HG02678 (cell line): ENCODE results near the gene ESRRG.

Experiments used
- ATAC-seq: cut with Tn5 transposase; IDR thresholded peaks from one replicate; pipeline ENCODE4 v1.9.1; 2021; ENCODE audit warnings: mild to moderate bottlenecking, moderate library complexity; ENCODE audit not compliant: unreplicated experiment

Gene ESRRG

DNA sequence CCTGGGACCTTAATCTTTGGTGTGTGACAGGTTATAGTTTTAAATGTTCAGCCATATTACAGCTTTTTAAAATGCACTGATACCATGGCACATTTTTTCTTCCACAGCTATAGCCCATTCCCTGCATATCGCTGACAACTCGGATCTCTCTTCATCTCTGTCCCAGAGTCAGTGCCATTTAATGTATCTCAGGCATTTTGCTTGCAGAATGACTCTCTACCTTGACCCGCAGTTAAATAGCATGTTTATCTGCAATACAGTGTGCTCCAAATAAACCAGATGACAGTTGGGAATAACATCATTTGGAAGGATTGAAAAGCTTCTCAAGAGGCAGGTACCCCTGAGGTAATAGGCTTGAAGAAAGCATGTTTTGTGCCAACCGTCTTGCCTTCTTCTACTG lies 200.2 kb downstream of the ESRRG start:
- ATAC-seq: no peak

- no peak for ATAC-seq
Measured at GRCh38 chr1:216521477-216521876, 201.8 kb downstream of the ESRRG start.

GRCh38 chr1:216518844-216519627 lies 204.2 kb downstream of the ESRRG start:
- ATAC-seq: no peak

DNA sequence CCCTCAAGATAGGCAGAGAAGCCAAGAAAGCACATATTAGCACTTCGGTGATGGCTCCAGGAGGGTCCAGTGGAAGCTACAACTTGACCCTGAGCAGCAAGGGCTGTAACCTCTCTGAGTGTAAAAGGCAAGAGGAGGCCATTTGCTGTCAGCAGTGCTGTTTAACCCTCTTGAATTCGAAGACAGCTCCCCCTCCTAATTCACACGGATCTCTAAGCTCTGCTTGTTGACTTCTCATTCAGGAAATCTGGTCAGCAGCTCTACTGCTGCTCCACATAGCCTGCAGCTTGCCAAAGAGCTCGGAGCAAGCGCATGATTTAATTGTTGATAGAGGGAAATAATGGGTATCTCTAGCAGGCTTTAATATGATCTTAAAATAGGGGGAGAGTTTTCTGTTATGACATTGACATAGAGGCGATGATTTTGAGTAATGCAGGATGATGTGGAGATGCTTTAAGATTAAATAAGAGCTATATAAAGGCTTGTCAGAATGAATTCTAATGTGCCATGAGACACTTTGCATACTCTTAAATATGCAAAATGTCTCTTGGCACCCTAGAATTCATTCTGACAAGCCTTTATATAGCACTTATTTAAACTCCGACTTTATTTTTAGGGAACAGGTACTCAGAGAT lies 220.6 kb downstream of the ESRRG start:
- no peak for ATAC-seq

- no peak for ATAC-seq
Measured at GRCh38 chr1:216500273-216500967, 222.8 kb downstream of the ESRRG start.

- no peak for ATAC-seq
Measured at GRCh38 chr1:216499581-216500272, 223.5 kb downstream of the ESRRG start.

GRCh38 chr1:216498277-216498676 lies 225.0 kb downstream of the ESRRG start:
- ATAC-seq: no peak

GRCh38 chr1:216485042-216485441 lies 238.2 kb downstream of the ESRRG start:
- no peak for ATAC-seq

DNA sequence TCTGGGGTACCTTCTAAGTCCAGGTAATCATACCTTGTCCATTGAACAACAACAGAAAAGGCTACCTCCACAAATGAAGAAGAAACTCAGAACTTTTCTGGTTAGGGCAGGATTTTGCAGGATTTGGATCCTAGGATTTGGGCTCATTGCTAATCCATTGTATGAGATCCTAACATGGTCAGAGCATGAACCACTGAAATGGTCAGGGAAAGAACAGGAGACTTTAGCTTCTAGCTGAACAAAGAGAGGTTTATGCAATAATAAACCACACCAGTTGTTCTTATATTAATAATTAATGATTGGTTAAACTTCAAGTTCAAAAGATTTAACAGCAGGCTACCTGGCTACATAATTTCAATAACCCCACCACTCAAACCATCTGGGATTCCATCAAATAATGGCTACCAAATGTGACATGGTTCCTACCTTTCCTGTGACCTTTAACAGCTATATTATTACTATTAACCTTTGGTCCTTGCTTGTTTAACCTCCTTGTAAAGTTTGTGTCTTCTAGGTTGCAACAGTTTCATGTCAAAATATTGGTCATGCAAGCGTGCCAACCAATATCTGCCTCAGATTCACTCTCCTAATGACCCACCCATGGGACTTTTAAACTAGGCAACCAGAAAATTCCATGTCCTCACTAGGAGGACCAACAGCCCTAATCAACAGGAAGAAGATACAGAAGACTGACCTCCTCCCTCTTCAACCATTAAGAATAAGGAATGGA lies 239.4 kb downstream of the ESRRG start:
- ATAC-seq: no peak

- no peak for ATAC-seq
Measured at GRCh38 chr1:216482620-216483019, 240.6 kb downstream of the ESRRG start.

GRCh38 chr1:216478238-216478637 lies 245.0 kb downstream of the ESRRG start:
- no peak for ATAC-seq

DNA sequence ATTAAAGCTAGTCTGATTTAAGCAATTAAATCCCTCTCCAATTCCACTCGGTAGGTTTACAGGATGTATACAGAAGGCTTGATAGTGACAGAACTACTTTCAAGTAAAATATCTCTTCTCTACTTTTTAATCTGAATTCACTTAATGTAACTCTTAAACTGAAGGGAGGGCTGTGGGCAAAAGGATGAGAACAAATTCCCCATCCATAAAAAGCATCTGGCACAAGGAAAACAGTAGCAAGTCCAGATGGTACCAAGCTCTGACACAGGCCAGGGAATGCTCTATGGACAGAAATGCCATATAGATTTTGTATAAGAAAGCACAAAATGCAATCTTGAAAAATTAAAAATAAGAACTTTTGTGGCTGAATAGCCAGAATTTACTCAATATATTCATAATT lies 246.9 kb downstream of the ESRRG start:
- no peak for ATAC-seq

DNA sequence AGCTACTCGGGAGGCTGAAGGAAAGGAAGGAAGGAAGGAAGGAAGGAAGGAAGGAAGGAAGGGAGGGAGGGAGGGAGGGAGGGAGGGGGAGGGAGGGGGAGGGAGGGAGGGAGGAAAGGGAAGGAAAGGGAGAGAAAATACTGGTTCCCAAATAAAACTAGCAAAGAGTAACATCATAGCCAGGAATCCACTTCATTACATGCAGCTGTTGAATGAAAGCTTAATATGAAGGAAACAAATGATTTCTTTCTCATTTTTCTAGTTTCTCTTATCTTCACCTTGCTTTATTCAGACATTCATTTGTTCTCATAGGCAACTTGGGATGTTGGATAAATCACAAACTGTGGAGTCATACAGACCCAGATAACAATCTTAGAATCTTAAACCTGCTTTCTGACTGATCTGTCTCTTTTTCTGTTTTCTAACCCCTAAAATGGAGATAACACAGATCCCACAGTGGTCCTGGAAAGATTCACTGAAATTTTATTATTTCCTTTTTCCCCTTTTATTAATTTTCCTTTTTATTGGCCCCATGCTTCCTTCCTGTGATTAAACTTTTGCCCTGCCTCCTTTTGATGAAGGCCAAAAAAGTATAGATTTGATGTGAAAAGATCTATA lies 247.5 kb downstream of the ESRRG start:
- ATAC-seq: no peak

GRCh38 chr1:216466162-216466801 lies 256.9 kb downstream of the ESRRG start:
- no peak for ATAC-seq

DNA sequence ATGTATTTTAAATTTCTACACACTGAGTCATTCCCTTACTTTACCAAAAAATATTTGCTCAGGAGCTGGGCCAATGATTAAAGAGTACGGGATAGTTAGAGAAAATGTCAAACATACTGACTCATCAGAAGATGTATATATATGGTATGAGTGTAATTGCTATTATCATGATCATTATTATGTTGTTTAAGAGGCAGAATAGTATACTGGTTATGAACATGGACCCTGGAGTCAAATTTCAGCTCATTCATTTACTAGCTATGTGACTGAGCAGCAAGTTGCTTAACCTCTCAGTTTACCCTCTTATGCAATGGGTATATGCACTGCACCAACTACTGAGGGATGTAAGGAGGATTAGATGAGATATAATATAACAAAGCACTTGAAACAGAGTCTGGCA lies 258.7 kb downstream of the ESRRG start:
- ATAC-seq: no peak

DNA sequence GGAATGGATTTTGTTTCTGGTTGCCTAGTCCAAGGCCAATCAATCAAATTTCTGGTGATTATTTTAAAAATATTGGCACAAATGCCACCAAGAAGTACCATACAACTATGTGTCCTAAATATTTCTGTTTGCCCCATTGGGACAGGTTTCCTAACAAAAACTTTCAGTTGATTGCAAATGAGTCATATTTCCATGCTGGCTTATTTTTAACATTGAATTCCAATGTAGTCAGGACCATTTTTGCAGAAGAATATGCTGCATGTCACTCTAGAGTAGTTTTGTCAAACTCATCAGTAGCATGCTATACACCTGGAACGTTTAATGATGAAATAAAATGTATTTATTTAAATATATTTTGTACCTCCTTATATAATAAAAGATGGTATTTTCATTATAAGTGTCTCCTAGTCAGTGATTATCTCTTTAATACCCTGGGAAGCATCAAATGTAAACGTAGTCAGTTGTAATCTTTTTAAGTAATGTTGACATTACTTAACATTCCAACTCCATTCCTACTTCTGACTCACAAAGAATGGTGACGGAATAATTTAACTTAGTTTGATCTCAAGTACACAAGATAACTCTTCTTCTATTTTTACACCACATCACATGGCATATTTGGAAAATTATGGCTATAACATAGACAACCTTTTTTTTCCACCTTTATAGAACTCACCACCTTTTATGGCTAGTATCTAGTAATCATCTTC lies 261.0 kb downstream of the ESRRG start:
- ATAC-seq: no peak

GRCh38 chr1:216461466-216461865 lies 261.8 kb downstream of the ESRRG start:
- no peak for ATAC-seq

GRCh38 chr1:216459651-216460207 lies 263.5 kb downstream of the ESRRG start:
- no peak for ATAC-seq

DNA sequence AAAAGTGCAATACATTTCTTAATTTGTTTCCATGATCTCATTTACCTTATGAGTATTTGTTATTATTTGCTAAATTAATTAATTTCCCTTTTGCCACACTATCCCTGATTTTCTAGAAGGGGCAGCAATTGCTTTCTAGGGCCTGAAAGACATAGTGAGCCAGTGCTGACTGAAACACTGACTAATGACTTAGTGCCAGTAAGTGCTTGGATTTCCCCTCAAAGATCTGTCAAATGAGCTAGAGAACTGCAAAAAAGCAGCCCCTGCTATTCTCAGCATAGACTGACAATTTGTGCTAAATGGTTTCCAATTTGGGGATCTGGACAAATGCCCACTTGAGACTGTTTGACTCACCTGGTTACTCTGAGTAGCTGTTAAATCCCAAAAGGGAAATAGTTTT lies 264.4 kb downstream of the ESRRG start:
- ATAC-seq: no peak
